Bronchial epithelial cell (primary cell): ENCODE data around the gene HCN2. TPM values are rescaled to one million over a fixed set of nuclear protein-coding genes. Genes with fewer than 3 reads are reported as not detected.

Experiments used
- DNase-seq: peaks from one replicate; pipeline ENCODE4 v3.0.0-alpha.2; 2010; ENCODE audit warnings: low read depth
- FAIRE-seq: peaks from 2 replicates; lab custom pipeline; 2011; peaks lifted over from hg19 to GRCh38; lab: Jason Lieb, UNC
- H3K27me3 ChIP-seq: 2 replicates; pipeline ENCODE4 v1.5.1; 2011; ENCODE audit warnings: low read length; ENCODE audit not compliant: control insufficient read depth, insufficient read depth
- H3K36me3 ChIP-seq: 2 replicates; pipeline ENCODE4 v1.5.1; 2011; ENCODE audit warnings: low read length; ENCODE audit not compliant: control insufficient read depth, insufficient read depth
- H3K4me3 ChIP-seq: 2 replicates; pipeline ENCODE4 v1.5.1; 2011; ENCODE audit warnings: mild to moderate bottlenecking, low read depth, low read length, control low read depth
- total RNA-seq: library from RNA; depleted of rRNA; stranded (reverse); fragments of >200 nt; gene quantifications from 2 replicates; pipeline ENCODE4 v1.2.1, GENCODE V29; 2014
- TF ChIP-seq, protein P1 (sequence below): IDR thresholded peaks from 2 replicates; pipeline ENCODE4 v1.5.1; 2011; ENCODE audit warnings: mild to moderate bottlenecking, moderate library complexity, low read length, control low read depth, inconsistent platforms; ENCODE audit not compliant: insufficient read depth, severe bottlenecking

Gene HCN2
- total RNA-seq, 1 donor from 2014 or later, result under 0.01 TPM

DNA sequence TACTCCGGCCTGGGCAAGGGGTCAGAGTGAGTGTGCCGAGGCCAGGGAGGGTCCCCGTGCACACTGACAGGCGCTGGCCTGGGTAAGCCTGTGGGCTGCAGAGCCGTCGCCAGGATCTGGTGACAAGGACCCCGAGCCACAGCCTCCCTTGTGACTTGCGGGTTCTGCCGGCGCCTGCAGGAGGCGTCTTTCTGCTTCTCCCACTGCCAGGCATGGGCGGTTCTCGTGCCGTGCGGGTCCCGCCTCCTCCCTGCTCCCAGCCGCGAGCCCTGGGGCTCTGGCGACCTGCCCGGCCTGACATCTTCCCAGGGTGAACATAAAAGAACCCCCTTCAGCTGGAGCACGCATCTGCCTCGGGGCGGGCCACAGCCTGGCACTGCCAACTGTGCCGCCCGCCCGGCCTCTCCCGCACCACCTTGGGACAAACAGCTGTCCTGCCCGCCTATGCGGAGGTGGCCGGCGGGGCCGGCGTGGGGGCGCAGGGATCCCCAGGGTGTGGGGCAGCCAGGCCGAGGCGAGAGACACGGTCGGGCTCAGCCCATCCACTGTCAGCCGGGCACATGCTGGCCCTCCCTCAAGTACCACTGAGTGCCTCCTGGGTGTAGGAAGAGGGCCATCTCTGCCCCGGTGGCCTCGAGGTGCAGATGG, 1.5 kb upstream of the HCN2 start:
- DNase-seq, result peak; percentile 49
- FAIRE-seq, result no peak
- H3K27me3 ChIP-seq, result peaks cover 7% of the 10 kb centered on the region

DNA sequence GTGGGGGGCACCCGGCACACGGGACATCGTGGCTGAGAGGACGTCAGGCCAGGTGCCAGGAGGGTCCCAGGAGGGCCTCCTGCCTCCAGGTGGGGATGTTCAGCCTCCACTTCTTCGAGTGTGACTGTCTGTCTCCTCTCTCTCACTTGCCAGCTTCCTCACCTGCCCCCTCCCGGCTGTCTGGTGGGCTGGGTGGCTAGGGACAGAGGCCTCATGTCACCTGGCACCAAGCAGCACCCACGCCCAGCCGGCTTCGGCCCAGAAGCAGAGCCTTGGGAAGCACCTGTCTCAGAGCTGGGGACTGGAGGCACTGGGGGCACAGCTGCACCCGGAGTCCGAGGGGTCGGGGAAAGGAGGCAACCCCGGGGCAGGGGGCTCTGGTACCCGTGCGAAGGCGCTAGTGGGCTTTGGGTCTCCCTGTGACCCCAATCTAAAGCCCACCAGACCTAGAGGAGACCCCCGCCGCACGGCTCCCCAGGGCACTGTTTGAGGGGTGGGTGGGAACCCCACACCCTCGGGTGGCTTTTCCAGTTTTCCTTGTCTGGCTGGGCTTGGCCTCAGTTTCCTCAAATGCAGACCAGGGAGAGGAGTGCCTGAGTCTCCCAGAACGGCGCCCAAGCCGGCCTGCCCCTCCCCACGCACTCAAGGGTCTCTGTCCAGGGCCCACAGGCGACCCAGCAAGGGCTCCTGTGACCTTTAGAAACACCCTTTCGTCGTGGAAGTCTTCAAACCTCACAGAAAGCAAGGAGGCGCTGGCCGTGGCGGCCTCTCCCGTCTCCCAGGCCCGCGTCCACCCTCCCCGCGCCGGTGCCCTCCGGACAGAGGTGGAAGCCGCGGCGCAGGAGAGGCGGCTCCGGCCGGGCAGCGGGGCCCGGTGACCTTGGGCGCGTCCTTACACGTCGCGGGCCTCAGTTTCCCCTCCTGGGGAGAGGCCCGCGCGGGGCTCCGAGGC, 664 bp upstream of the HCN2 start:
- TF ChIP-seq, protein P1, sequence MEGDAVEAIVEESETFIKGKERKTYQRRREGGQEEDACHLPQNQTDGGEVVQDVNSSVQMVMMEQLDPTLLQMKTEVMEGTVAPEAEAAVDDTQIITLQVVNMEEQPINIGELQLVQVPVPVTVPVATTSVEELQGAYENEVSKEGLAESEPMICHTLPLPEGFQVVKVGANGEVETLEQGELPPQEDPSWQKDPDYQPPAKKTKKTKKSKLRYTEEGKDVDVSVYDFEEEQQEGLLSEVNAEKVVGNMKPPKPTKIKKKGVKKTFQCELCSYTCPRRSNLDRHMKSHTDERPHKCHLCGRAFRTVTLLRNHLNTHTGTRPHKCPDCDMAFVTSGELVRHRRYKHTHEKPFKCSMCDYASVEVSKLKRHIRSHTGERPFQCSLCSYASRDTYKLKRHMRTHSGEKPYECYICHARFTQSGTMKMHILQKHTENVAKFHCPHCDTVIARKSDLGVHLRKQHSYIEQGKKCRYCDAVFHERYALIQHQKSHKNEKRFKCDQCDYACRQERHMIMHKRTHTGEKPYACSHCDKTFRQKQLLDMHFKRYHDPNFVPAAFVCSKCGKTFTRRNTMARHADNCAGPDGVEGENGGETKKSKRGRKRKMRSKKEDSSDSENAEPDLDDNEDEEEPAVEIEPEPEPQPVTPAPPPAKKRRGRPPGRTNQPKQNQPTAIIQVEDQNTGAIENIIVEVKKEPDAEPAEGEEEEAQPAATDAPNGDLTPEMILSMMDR, result no peak
- Histone ChIP-seq H3K36me3 (no peaks in the 10 kb centered on the region), H3K4me3 (no peak overlapping the region), H3K27me3 (peaks cover 7% of the 10 kb centered on the region)
- FAIRE-seq (no peak), DNase-seq (no peak)

More for the DNA sequence above, 1.5 kb upstream of the HCN2 start:
- peaks cover 2% of the 10 kb centered on the region for H3K36me3 ChIP-seq
- H3K4me3 ChIP-seq, result no peak overlapping the region
- TF ChIP-seq, protein P1, result peak; percentile 84

DNA sequence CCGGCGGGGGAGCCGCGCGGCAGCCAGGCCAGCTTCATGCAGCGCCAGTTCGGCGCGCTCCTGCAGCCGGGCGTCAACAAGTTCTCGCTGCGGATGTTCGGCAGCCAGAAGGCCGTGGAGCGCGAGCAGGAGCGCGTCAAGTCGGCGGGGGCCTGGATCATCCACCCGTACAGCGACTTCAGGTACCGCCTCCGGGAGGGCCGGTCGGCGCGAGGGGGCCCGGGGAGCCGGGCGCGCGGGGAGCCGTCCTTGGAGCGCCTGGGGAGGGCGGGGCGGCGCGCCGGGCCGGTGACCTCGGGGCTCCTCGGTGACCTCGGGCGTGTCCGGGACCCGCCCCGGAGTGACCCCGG, 690 bp downstream of the HCN2 start:
- no peak for DNase-seq
- no peak for FAIRE-seq
- peaks cover 7% of the 10 kb centered on the region for H3K27me3 ChIP-seq
- H3K4me3 ChIP-seq, result no peak overlapping the region
- TF ChIP-seq, protein P1, result no peak
- H3K36me3 ChIP-seq, result no peaks in the 10 kb centered on the region

DNA sequence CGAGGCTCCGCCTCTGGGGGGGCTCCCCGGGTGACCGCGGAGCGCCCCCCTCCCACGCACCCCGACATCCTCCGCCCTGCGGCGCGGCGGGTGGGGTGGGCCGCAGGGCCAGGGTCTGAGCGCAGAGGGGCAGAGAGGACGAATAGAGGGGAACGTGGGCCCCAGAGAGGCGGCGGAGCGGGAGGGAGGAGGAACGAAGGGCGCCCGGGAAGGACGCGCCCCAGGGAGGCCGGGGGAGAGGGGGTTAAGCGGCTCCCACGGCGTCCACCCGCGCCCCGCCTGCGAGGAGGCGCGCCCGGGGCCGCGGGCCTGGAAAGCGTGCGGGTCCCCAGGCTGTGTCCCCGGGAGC, 1.0 kb downstream of the HCN2 start:
- no peak for FAIRE-seq
- no peak for DNase-seq
- peaks cover 7% of the 10 kb centered on the region for H3K27me3 ChIP-seq
- no peak overlapping the region for H3K4me3 ChIP-seq
- TF ChIP-seq, protein P1, result no peak
- no peaks in the 10 kb centered on the region for H3K36me3 ChIP-seq

DNA sequence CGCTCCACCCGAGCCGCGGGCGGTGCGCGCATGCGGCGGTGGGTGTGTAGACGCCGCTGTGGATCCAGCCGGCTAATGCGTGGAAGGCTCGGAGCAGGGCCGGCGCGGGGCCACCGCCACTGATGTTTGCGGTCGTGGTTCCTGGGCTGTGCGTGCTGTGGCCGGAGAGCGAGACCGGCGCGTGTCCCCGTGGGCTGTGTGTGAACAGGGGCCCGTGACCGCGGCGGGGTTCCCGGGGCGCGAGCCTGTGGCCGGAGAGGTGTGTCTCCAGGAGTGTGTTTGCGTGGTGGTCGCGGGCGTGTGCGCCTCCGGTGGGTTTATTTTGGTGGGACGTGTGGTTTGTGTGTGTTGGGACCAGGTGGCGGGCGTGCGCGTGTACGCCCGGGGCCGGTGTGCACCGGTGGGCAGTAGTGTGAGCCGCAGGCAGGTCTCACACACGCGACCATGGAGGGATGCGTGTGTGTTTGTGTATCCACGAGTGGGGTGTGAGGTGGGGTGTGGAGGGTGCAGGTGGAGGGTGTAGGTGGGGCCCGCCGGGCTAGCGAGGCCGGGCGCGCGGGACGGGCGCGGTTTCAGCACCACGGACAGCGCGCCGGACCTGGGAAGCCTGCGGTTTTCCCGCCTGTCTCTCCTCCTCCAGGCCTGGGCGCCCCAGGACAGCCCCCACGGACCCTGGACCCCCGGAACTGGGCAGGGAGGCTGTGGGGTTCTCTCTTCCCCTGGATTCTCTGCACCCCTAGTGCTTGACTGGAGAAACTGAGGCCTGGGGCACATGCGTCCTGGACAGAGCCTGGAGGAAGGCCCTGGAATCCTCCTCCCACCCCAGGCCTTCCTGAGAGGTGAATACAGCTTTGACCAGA, 1.6 kb downstream of the HCN2 start:
- FAIRE-seq (no peak), DNase-seq (no peak)
- peaks cover 7% of the 10 kb centered on the region for H3K27me3 ChIP-seq
- no peak overlapping the region for H3K4me3 ChIP-seq
- TF ChIP-seq, protein P1, result no peak
- H3K36me3 ChIP-seq, result no peaks in the 10 kb centered on the region
